LNCaP clone FGC (cell line): Measurements from ENCODE around the gene MEG3.

Experiments
- DNase-seq: peaks from one replicate; pipeline ENCODE4 v3.0.0-alpha.2; 2011; ENCODE audit warnings: low read depth
- H3K4me3 ChIP-seq: 2 replicates; pipeline ENCODE4 v1.5.1; 2011; ENCODE audit warnings: mild to moderate bottlenecking, low read depth, low read length, control low read depth
- CTCF ChIP-seq: IDR thresholded peaks from 2 replicates; pipeline ENCODE4 v1.5.1; 2012; ENCODE audit warnings: mild to moderate bottlenecking; ENCODE audit not compliant: control insufficient read depth, insufficient read depth; ENCODE audit errors: extremely low read depth

Gene MEG3

GRCh38 chr14:100804558-100805309 lies 21.2 kb upstream of the MEG3 start:
- TF ChIP-seq CTCF: no peak
- no peak for DNase-seq
- no peak overlapping the region for H3K4me3 ChIP-seq

- no peak overlapping the region for H3K4me3 ChIP-seq
- DNase-seq: no peak
- TF ChIP-seq CTCF: no peak
These were observed 19.5 kb upstream of the MEG3 start for GRCh38 chr14:100806386-100806785.

- no peak overlapping the region for H3K4me3 ChIP-seq
- DNase-seq: no peak
- no peak for TF ChIP-seq CTCF
These were observed 18.4 kb upstream of the MEG3 start for GRCh38 chr14:100807496-100807895.

GRCh38 chr14:100807979-100808734 lies 17.8 kb upstream of the MEG3 start:
- no peak for TF ChIP-seq CTCF
- no peak overlapping the region for H3K4me3 ChIP-seq
- DNase-seq: no peak

- no peak for TF ChIP-seq CTCF
- H3K4me3 ChIP-seq: no peak overlapping the region
- no peak for DNase-seq
These were observed 15.5 kb upstream of the MEG3 start for GRCh38 chr14:100810435-100810834.

GRCh38 chr14:100810861-100811461 lies 15.0 kb upstream of the MEG3 start:
- no peak overlapping the region for H3K4me3 ChIP-seq
- TF ChIP-seq CTCF: no peak
- no peak for DNase-seq
